Stimulated activated CD4-positive, alpha-beta T cell treated with anti-CD3 and anti-CD28 coated beads, Interleukin-4, amount 100 ng/mL, for 1 hour (primary cell): ENCODE measurements around the gene COPG1.
A peak's percentile ranks its signal among the peaks of the same experiment; 100 is the strongest.
"Not testable (repeated sequence)": the region's sequence is repeated elsewhere in the genome, so short reads cannot be mapped to it uniquely, and the experiment has no call there.

ENCODE experiments used
- DNase-seq: peaks from one replicate; pipeline ENCODE4 v3.0.0-alpha.2; 2020

COPG1 gene, protein sequence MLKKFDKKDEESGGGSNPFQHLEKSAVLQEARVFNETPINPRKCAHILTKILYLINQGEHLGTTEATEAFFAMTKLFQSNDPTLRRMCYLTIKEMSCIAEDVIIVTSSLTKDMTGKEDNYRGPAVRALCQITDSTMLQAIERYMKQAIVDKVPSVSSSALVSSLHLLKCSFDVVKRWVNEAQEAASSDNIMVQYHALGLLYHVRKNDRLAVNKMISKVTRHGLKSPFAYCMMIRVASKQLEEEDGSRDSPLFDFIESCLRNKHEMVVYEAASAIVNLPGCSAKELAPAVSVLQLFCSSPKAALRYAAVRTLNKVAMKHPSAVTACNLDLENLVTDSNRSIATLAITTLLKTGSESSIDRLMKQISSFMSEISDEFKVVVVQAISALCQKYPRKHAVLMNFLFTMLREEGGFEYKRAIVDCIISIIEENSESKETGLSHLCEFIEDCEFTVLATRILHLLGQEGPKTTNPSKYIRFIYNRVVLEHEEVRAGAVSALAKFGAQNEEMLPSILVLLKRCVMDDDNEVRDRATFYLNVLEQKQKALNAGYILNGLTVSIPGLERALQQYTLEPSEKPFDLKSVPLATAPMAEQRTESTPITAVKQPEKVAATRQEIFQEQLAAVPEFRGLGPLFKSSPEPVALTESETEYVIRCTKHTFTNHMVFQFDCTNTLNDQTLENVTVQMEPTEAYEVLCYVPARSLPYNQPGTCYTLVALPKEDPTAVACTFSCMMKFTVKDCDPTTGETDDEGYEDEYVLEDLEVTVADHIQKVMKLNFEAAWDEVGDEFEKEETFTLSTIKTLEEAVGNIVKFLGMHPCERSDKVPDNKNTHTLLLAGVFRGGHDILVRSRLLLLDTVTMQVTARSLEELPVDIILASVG

DNA sequence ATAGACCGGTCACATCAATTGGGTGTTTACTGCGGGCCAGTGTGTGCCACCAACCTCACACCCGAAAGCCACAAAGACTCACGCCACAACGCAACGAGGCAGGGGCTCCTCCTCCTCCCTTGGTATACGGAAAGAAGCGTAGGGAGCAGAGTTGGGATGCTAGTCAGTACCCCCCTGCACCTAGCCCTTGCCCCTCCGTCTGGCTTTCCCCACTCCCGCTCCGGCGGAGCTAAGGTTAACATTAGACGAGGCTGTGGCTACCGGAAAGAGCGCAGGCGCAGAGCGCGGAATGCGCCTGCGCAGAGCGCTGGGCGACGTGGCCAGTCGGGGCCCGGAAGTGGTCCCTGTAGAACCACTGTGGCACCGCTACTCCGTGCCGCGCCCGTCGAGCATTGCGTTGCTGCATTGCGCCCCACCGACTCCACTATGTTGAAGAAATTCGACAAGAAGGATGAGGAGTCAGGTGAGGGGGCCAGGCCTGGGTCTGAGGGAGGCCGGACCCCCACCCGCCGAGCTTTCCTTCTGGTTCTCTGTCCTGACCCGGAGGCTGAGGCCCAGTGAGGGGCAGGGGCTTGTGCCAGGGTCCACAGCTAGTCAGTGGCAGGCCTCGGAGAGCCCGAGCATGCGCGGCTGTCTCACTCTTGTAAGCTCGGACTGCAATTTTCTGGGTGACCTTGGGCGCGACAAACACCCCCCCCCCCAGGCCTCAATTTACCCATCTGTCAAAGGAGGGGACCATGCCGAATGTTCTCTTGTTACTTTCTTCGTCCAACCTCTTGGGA is at the start of gene COPG1:
Gene COPG1, plus strand, starts transcription at position 323 of the 782 bp plus-strand sequence. Its CDS starts 104 bp downstream, at position 427.
- DNase-seq = peak; percentile 84

DNA sequence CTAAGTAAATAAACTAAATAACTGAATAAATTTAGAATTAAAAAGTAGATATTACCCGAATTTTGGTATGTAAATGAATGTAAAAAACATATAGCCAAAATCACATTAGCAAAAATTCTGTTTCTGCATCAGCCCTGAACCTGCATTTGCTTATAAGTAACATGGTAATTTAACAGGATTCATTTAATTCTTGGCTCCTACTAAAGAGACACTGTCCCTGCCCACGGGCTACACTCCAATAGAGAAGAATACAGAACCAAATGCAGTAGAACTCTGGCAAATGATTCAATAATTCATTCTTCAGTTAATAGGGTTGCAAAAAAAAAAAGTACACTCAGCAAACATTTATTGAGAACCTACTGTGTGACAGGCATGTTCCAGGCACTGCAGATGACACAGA is 44.9 kb upstream of the COPG1 start:
- DNase-seq = no peak

DNA sequence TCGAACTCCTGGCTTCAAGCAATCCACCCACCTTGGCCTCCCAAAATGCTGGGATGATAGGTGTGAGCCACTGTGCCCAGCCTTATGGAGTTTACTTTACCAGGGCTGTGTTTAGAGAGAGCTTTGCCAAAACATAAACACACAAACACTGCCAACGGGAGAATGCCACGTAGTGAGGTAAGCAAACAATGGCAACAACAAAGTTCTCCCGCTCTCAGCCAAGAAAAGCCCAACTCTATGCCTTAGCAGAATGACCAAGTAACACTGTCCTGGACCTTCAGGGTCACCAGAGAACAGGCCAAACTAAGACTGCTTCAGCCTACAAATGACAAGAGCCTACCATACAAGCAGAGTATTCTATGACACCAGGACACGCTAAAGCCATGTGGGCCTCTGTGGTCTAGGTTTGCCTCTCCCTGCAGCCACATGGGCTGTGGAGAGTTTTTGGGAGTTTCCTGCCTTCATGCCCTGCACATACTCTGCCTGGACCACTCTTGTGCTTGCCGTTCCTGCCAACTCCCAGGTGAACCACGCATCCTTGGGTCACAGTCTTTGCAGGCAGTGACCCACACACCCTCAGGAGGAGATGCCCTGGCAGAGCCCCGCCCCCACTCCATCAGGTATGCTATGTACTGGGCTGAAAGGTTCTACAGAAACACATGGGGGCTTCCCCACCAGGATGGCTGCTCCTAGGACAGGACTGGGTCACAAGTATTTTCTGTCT is 44.1 kb upstream of the COPG1 start:
- DNase-seq = no peak

DNA sequence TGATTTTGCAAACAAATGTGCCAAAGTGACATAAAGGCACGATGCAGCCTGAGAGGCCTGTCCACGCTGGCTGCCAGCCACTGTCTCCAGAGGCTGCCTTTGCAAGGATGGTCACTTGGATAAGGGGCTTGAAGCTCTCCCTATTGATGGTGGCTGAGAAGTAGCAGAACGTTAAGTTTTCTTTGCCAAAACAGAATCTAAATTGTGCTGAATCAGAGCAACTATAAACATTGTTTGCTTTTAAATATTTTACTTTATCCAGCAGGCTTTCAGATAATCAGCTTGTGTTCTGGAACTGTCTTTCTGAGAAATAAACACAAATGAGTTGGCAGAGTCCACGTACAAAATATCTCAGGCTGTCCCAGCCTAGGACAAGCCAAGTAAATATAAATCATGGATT is 41.9 kb upstream of the COPG1 start:
- DNase-seq = no peak

DNA sequence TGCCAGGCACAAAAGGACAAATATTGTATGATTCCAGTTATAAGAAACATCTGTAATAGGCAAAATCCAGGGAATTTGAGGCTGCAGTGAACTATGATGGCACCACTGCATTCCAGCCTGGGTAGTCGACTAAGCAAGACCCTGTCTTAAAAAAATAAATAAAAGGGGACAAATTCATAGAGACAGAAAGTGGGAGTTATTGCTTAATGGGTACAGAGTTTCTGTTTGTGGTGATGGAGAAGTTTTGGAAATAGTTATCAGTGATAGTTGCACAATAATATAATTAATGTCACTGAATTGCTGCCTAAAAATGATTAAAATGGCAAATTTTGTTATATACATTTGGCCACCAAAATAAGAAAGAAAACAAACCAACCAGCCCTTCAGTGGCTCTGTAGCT is 38.1 kb upstream of the COPG1 start:
- no peak for DNase-seq

DNA sequence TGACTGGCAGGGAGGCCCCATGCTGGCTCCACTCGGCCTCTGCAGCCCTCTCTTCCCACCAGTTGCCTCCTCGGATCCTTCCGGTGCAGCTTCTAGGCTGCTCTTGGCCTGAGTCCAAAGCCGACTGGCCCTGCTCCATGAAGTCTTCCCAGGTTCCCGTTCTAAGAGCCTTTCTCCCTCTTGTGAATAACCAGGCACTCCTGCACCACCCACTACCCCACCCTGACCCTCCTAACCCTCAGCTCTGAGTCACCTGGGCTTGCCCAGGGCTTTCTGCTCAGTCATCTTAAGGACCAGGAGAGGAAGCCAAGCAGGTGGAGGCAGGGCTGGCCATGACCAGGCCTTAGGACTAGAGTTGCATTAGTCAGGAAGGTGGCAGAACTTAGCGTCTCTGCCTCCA is 37.6 kb upstream of the COPG1 start:
- no peak for DNase-seq

DNA sequence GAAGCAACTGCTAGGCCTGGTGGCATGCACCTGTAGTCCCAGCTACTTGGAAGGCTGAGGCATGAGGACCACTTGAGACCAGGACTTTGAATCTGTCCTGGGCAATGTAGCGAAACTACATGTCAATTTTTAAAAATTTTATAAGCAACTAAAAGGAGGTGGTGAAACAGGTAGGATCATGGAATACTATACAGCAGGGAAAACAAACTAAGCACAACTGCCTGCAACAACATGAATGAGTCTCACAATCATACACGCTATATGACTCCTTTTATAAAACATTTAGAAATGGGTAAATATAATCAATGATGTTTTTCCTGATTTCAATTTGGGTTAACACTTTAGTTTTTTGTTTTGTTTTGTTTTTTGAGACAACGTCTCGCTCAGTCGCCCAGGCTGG is 36.2 kb upstream of the COPG1 start:
- no peak for DNase-seq

DNA sequence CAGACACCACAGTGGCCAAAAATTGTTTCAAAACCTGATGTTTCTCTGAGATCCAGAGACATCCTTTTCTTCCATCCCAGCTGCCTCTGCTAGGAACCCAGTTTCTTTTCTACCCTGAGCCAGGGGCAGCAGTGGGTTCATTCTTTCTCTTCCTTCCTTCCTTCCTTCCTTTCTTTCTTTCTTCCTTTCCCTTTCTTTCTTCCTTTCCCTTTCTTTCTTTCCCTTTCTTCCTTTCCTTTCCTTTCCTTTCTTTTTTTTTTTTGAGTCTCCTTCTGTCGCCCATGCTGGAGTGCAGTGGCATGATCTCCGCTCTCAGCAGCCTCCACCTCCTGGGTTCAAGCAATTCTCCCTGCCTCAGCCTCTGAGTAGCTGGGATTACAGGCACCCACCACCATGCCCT is 30.7 kb upstream of the COPG1 start:
- DNase-seq = no peak

DNA sequence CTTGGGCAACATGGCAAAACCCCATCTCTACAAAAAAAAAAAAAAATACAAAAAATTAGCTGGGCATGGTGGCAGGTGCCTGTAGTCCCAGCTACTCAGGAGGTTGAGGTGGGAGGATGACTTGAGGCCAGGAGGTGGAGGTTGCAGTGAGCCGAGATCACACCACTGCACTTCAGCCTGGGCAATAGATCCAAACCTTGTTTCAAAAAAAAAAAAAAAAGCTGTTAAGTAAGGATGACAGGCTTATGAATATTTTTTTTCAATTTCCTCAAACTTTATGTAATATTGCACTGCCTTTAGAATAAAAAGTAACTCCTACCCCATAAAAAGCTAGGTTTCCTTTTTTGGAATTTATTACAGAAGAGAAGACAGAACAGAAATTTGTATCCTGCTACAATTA is 25.0 kb upstream of the COPG1 start:
- DNase-seq = not testable (repeated sequence)

DNA sequence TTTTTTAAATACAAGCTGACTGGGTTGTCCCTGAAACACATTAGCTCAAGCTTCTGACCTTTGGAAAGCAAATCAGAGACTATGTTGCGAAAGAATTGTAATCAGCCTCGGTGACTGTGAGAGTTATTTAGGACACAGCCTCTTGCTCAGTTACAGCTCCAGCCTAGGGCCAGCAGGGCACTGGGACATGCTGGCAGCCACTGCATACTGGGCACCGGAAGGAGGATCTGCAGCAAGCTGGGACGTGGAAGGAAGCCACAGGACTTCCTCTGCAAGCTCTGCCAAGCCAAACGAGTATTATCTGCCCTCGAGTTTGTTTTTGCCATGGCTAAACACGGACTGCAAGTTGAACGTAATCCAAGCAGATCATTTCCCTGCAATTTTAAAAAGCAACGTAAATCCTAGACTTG is 24.4 kb upstream of the COPG1 start:
- DNase-seq = no peak

DNA sequence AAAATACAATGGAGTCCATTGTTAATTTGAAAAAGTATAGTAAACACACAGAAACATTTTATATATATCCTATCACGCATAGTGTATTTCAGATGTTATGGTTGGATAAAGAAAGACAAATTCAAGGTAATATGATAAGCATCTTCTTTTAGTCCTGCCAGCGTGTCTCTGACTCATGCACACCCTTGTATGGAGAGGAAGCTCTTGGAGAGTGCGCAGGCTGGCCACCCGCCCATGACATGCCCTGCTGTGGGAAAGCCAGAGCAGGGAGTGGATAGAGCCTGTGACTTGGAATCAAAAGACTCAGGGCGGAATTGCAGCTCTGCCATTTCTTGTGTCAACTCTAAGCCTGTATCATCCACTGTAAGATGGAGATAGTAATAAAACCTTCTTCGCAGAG is 23.0 kb upstream of the COPG1 start:
- DNase-seq = no peak

DNA sequence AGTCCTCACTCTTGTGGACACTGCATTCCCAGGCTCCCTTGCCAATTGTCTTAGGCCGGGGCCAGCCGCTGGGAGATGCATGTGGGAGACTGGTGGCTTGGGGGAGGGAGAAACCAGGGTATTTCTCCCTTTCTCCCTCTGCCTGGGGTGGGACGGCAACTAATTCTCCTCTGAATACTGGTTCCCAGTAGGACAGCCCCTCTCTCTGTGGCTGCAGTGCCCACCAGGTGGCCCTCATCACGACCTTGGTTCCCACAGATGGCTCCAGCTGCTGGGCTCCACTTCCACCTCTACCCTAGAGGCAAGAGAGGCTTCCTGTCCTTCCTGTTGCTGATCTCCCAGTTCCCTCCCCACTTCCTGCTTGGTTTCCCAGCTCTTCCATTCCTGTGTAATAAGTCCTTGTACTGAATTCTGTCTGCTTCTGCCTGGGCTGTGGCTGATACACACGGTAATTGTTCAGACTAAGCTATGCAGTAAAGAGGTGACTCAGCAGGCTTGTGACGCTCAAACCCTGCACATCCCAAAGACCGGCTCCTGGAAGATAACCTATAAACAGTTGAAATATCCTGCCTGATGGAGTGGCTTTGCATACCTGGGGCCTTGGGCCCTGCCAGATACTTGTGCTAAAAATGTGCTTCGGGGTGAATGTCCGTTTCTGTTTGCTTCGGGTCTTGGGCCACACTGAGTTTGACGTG is 20.4 kb upstream of the COPG1 start:
- no peak for DNase-seq

DNA sequence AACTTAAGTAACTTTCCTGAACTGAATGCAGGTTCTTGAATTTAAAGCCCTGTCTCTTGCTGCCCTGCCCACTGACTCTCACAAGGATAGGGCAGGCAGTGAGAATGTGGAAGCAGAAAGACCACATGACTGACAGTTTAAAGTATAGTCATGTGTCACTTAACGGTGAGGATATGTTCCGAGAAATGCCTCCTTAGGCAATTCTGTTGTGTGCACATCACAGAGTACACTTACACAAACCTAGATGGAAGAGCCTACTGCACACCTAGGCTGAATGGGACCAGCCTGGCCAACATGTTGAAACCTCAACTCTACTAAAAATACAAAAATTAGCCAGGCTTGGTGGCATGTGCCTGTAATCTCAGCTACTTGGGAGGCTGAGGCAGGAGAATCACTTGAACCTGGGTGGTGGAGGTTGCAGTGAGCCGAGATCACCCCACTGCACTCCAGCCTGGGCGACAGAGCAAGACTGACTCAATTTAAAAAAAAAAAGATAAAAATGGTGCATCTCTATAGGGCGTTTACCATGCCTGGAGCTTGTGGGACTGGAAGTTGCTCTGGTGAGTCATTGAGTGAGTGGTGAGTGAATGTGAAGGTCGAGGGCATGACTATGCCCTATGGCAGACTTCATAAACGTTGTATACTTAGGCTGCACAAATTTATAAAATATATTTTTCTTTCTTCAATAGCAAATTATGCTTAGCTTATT is 18.9 kb upstream of the COPG1 start:
- DNase-seq = no peak

DNA sequence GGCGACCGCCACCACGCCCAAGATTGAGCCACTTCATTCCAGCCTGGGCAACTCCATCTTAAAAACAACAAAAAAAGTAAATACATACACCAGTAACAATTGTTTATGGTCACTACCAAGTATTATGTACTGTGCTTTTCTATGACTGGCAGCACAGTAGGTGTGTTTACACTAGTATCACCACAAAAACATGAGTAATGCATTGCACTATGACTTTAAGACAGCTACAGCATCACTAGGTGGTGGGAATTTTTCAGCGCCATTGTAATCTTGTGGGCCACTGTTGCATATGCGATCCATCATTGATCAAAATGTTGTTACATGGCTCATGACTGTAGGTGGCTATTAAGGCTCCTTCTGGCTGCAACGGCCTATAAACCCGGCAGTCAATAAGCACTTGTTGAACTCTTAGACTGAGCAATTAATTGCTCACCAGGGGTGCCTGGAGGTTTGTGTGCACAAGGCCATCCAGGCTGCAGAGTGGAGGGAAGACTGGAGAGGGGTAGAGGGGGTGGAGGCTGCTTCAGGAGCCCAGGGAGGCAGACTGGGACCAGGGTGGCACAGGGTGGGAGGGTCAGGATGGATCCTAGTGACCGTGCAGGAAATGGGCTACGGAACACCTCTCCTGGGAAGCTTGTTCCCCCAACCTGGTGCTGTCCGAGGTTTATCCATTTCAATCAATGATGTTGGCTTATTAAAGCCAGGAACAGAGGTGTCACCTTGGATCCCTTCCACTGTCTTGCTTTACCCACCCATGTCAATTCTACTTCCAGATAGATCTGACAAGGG is 17.9 kb upstream of the COPG1 start:
- no peak for DNase-seq

DNA sequence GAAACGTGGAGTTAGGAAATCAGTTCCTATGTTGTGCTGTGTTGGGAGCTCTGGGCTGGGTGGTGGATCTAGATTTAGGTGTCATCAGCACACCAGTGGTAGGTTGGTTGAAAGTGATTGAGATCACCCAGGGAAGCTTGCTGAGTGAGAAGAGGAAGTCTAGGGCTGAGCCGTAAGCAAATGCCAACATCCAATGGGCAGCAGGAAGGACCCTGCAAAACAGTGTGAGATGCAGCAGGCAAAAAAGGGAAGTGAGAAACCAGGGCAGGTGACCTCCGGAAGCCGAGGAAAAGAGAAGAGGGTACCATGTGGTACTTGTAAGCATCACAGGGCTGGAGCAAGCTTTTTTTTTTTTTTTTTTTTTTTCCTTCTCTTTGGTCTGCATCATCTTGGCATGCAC is 15.9 kb upstream of the COPG1 start:
- DNase-seq = no peak

DNA sequence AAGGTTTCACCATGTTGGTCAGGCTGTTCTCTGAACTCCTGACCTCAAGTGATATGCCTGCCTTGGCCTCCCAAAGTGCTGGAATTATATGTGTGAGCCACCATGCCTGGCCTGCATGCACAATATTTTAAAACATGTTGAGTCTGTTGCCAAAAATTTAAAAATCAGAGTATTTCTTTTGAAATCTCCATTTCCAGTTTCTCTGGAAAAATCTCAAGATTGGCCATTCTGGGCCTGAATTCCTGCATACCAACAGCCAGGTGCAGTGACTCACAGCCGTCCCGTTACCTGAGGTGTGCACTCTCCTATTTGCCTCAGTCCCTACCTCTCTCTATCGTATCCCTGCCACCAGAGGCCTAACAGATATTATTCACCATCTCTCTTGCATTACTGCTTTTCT is 15.0 kb upstream of the COPG1 start:
- DNase-seq = no peak

DNA sequence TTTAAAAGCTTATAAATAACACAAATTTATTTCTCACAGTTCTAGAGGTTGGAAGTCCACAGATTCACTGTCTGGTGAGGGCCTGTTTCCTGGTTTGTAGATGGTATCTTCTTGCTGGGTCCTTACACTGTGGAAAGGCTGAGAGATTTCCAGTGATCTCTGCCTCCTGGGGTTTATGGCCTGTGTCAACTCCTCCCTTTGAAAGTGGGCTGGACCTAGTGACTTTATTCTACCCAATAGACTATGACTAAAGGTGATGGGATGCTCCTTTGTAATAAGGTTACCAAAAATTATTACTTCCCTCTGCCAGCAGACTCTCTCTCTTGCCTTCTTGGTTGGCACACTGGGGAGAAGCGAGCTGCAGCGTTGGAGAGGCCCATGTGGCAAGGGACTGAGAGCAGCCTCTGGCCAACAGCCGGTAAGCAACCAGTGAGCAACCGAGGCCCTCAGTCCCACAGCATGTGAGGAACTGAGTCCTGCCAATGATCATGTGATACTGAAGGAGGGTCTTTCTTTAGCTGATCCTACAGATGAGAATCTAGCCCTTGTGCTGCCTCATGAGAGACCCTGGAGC is 14.0 kb upstream of the COPG1 start:
- DNase-seq = no peak

DNA sequence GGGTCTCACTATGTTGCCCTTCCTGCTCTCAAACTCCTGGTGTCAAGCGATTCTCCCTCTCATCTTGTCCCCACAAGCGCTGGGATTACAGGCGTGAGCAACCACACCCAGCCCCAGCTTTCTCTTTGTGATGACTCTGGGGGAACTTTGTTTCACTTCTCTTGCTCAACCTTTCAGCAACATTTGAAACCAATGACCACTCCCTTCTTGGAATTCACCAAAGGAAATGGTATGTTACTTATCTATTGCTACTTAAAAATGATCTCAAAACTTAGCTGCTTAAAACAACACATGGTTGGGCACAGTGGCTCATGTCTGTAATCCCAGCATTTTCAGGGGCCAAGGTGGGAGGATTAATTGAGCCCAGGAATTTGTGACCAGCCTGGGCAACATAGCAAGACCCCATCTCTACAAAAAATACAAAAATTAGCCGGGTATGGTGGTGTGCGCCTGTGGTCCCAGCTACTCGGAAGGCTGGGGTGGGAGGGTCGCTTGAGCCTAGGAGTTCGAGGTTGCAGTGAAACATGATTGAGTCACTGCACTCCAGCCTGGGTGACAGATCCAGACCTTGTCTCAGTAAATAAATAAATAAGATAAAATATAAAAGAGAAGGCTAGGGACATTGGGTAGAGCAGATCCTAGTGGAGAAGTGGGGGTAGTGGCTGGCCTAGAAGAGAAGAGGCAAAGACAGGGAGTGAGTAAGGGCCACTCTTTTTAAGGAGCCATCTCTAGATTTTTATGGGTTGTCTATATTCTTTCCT is 10.3 kb upstream of the COPG1 start:
- no peak for DNase-seq

DNA sequence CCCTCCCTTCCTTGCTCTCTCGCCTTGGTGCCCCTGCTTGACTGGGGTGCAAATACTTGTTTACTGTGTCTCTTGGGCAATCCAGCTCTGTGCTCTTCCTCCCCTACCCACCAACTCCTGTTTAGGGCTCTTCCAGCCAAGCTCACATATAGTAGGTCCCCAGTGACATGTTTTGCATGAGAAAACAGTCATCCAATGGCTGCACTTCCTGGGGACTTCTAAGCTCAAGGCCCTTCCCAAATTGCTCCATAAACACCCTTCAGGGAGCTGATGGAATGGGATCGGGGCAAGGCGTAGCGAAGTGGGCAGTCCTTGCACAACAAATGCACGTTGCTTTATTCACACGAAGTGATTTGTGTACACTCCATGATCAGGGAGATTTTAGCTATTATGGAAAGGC is 9.4 kb upstream of the COPG1 start:
- DNase-seq = no peak
